Measurements from ENCODE around the gene AKR1C2. TPM values are rescaled to one million over a fixed set of nuclear protein-coding genes. Genes with fewer than 3 reads are reported as not detected.
"Not testable (repeated sequence)": the region's sequence is repeated elsewhere in the genome, so short reads cannot be mapped to it uniquely, and the experiment has no call there.

AKR1C2 gene
- total RNA-seq, 1 donor from 2014 or later: 3.8 TPM

GRCh38 chr10:4972369-4973142, 31.1 kb downstream of the AKR1C2 start:
- not testable (repeated sequence) for DNase-seq; H3K36me3 Mint-ChIP-seq (ENCODE audit: unreplicated experiment); H3K27me3 Mint-ChIP-seq (ENCODE audit: unreplicated experiment); H3K4me1 Mint-ChIP-seq (ENCODE audit: low read depth, unreplicated experiment); H3K9me3 Mint-ChIP-seq (ENCODE audit: unreplicated experiment); H3K27ac Mint-ChIP-seq (ENCODE audit: unreplicated experiment); H3K4me3 Mint-ChIP-seq (ENCODE audit: unreplicated experiment)

GRCh38 chr10:4970362-4970761, 33.3 kb downstream of the AKR1C2 start:
- not testable (repeated sequence) for H3K36me3 Mint-ChIP-seq (ENCODE audit: unreplicated experiment); H3K27me3 Mint-ChIP-seq (ENCODE audit: unreplicated experiment); H3K4me1 Mint-ChIP-seq (ENCODE audit: low read depth, unreplicated experiment); H3K9me3 Mint-ChIP-seq (ENCODE audit: unreplicated experiment); DNase-seq; H3K4me3 Mint-ChIP-seq (ENCODE audit: unreplicated experiment); H3K27ac Mint-ChIP-seq (ENCODE audit: unreplicated experiment)

- H3K27ac Mint-ChIP-seq (ENCODE audit: unreplicated experiment); H3K9me3 Mint-ChIP-seq (ENCODE audit: unreplicated experiment); H3K4me3 Mint-ChIP-seq (ENCODE audit: unreplicated experiment); H3K27me3 Mint-ChIP-seq (ENCODE audit: unreplicated experiment); H3K4me1 Mint-ChIP-seq (ENCODE audit: low read depth, unreplicated experiment); DNase-seq; H3K36me3 Mint-ChIP-seq (ENCODE audit: unreplicated experiment): not testable (repeated sequence)
Observed at GRCh38 chr10:4969289-4969688, 34.4 kb downstream of the AKR1C2 start.

- not testable (repeated sequence) for H3K4me3 Mint-ChIP-seq (ENCODE audit: unreplicated experiment); H3K36me3 Mint-ChIP-seq (ENCODE audit: unreplicated experiment); DNase-seq; H3K27me3 Mint-ChIP-seq (ENCODE audit: unreplicated experiment); H3K27ac Mint-ChIP-seq (ENCODE audit: unreplicated experiment); H3K4me1 Mint-ChIP-seq (ENCODE audit: low read depth, unreplicated experiment); H3K9me3 Mint-ChIP-seq (ENCODE audit: unreplicated experiment)
Observed at GRCh38 chr10:4967189-4967588, 36.5 kb downstream of the AKR1C2 start.

GRCh38 chr10:4965763-4966162, 37.9 kb downstream of the AKR1C2 start:
- not testable (repeated sequence) for H3K9me3 Mint-ChIP-seq (ENCODE audit: unreplicated experiment); H3K27ac Mint-ChIP-seq (ENCODE audit: unreplicated experiment); H3K27me3 Mint-ChIP-seq (ENCODE audit: unreplicated experiment); H3K4me3 Mint-ChIP-seq (ENCODE audit: unreplicated experiment); H3K4me1 Mint-ChIP-seq (ENCODE audit: low read depth, unreplicated experiment); DNase-seq; H3K36me3 Mint-ChIP-seq (ENCODE audit: unreplicated experiment)

GRCh38 chr10:4963815-4964154, 39.9 kb downstream of the AKR1C2 start:
- not testable (repeated sequence) for H3K9me3 Mint-ChIP-seq (ENCODE audit: unreplicated experiment)
- H3K4me3 Mint-ChIP-seq (ENCODE audit: unreplicated experiment): peak overlapping the region; percentile 47

GRCh38 chr10:4962876-4963814, 40.5 kb downstream of the AKR1C2 start, which contains the start of gene AKR1C1:
Gene AKR1C1, plus strand, starts transcription at chr10:4963415. Its CDS starts 30 bp downstream, at chr10:4963445.
- H3K4me1 Mint-ChIP-seq (ENCODE audit: low read depth, unreplicated experiment); H3K36me3 Mint-ChIP-seq (ENCODE audit: unreplicated experiment); H3K9me3 Mint-ChIP-seq (ENCODE audit: unreplicated experiment); DNase-seq; H3K27me3 Mint-ChIP-seq (ENCODE audit: unreplicated experiment): not testable (repeated sequence)
- Mint-ChIP-seq H3K4me3 (ENCODE audit: unreplicated experiment) (peak within 1 kb of the TSS; percentile 80), H3K27ac (ENCODE audit: unreplicated experiment) (peak within 1 kb of the TSS; percentile 95)

More at GRCh38 chr10:4963815-4964154, 39.9 kb downstream of the AKR1C2 start:
- not testable (repeated sequence) for H3K36me3 Mint-ChIP-seq (ENCODE audit: unreplicated experiment); H3K27ac Mint-ChIP-seq (ENCODE audit: unreplicated experiment); H3K4me1 Mint-ChIP-seq (ENCODE audit: low read depth, unreplicated experiment); H3K27me3 Mint-ChIP-seq (ENCODE audit: unreplicated experiment); DNase-seq

- not testable (repeated sequence) for H3K9me3 Mint-ChIP-seq (ENCODE audit: unreplicated experiment); H3K27ac Mint-ChIP-seq (ENCODE audit: unreplicated experiment); DNase-seq; H3K36me3 Mint-ChIP-seq (ENCODE audit: unreplicated experiment); H3K4me1 Mint-ChIP-seq (ENCODE audit: low read depth, unreplicated experiment); H3K27me3 Mint-ChIP-seq (ENCODE audit: unreplicated experiment); H3K4me3 Mint-ChIP-seq (ENCODE audit: unreplicated experiment)
Observed at GRCh38 chr10:4962308-4962707, 41.3 kb downstream of the AKR1C2 start.

GRCh38 chr10:4961558-4961957, 42.1 kb downstream of the AKR1C2 start:
- H3K36me3 Mint-ChIP-seq (ENCODE audit: unreplicated experiment); H3K27me3 Mint-ChIP-seq (ENCODE audit: unreplicated experiment); H3K4me3 Mint-ChIP-seq (ENCODE audit: unreplicated experiment); H3K9me3 Mint-ChIP-seq (ENCODE audit: unreplicated experiment); H3K27ac Mint-ChIP-seq (ENCODE audit: unreplicated experiment); DNase-seq; H3K4me1 Mint-ChIP-seq (ENCODE audit: low read depth, unreplicated experiment): not testable (repeated sequence)

- DNase-seq; H3K27ac Mint-ChIP-seq (ENCODE audit: unreplicated experiment): not testable (repeated sequence)
Observed at GRCh38 chr10:4956955-4957645, 46.6 kb downstream of the AKR1C2 start.

GRCh38 chr10:4956088-4956487, 47.6 kb downstream of the AKR1C2 start:
- not testable (repeated sequence) for H3K27ac Mint-ChIP-seq (ENCODE audit: unreplicated experiment); H3K9me3 Mint-ChIP-seq (ENCODE audit: unreplicated experiment); H3K36me3 Mint-ChIP-seq (ENCODE audit: unreplicated experiment); H3K27me3 Mint-ChIP-seq (ENCODE audit: unreplicated experiment); H3K4me1 Mint-ChIP-seq (ENCODE audit: low read depth, unreplicated experiment); H3K4me3 Mint-ChIP-seq (ENCODE audit: unreplicated experiment); DNase-seq

More at GRCh38 chr10:4956955-4957645, 46.6 kb downstream of the AKR1C2 start:
- H3K27me3 Mint-ChIP-seq (ENCODE audit: unreplicated experiment); H3K9me3 Mint-ChIP-seq (ENCODE audit: unreplicated experiment); H3K4me1 Mint-ChIP-seq (ENCODE audit: low read depth, unreplicated experiment); H3K4me3 Mint-ChIP-seq (ENCODE audit: unreplicated experiment); H3K36me3 Mint-ChIP-seq (ENCODE audit: unreplicated experiment): not testable (repeated sequence)
